Peyer's patch (tissue), 4 donors: ENCODE results near the gene TBX5. TPM values are rescaled to one million over a fixed set of nuclear protein-coding genes. Genes with fewer than 3 reads are reported as not detected.

Experiments used
- DNase-seq, 3 donors: peaks; one replicate each; pipeline ENCODE4 v3.0.0-alpha.2; 2017 to 2019
- H3K27ac ChIP-seq, 4 donors: fragments of 200-600 bp; sonication (generic); one replicate each; pipeline ENCODE4 v1.5.1; 2016 to 2019
- H3K27me3 ChIP-seq, 2 donors: fragments of 200-600 bp; sonication (generic); one replicate each; pipeline ENCODE4 v1.5.1; 2019
- H3K36me3 ChIP-seq, 3 donors: fragments of 200-600 bp; sonication (generic); one replicate each; pipeline ENCODE4 v1.5.1; 2016 to 2019
- H3K4me1 ChIP-seq, 4 donors: fragments of 200-600 bp; sonication (generic); one replicate each; pipeline ENCODE4 v1.5.1; 2016 to 2019
- H3K4me3 ChIP-seq, 4 donors: fragments of 200-600 bp; sonication (generic); 1 replicate in 3 of 4; 2 replicates in 1 of 4; pipeline ENCODE4 v1.5.1; 2016 to 2019; ENCODE audit warnings: mild to moderate bottlenecking in 1 of 4
- H3K9me3 ChIP-seq, 4 donors: fragments of 200-600 bp; sonication (generic); one replicate each; pipeline ENCODE4 v1.5.1; 2016 to 2019; ENCODE audit warnings: mild to moderate bottlenecking in 1 of 4
- POLR2A ChIP-seq, 2 donors: fragments of 450-650 bp; IDR thresholded peaks; one replicate each; pipeline ENCODE4 v1.5.1; 2017; ENCODE audit warnings: antibody characterized with exemption in 2 of 2, mild to moderate bottlenecking in 2 of 2, moderate library complexity in 2 of 2
- total RNA-seq, 4 donors: library from RNA; depleted of rRNA; stranded (reverse); fragments of >200 nt; gene quantifications; one replicate each; pipeline ENCODE4 v1.1.0, GENCODE V29; 2016
- TF ChIP-seq, protein P1 (sequence below), 6 experiments: fragments of 450-650 bp in 4 of 6; fragments of 200-600 bp in 2 of 6; sonication (generic) in 1 of 6; IDR thresholded peaks; one replicate each; pipeline ENCODE4 v1.5.1; 2017 to 2019; ENCODE audit warnings: antibody characterized with exemption in 6 of 6, mild to moderate bottlenecking in 3 of 6, moderate library complexity in 1 of 6

TBX5 gene
- total RNA-seq, 4 donors from 2014 or later = not detected

DNA sequence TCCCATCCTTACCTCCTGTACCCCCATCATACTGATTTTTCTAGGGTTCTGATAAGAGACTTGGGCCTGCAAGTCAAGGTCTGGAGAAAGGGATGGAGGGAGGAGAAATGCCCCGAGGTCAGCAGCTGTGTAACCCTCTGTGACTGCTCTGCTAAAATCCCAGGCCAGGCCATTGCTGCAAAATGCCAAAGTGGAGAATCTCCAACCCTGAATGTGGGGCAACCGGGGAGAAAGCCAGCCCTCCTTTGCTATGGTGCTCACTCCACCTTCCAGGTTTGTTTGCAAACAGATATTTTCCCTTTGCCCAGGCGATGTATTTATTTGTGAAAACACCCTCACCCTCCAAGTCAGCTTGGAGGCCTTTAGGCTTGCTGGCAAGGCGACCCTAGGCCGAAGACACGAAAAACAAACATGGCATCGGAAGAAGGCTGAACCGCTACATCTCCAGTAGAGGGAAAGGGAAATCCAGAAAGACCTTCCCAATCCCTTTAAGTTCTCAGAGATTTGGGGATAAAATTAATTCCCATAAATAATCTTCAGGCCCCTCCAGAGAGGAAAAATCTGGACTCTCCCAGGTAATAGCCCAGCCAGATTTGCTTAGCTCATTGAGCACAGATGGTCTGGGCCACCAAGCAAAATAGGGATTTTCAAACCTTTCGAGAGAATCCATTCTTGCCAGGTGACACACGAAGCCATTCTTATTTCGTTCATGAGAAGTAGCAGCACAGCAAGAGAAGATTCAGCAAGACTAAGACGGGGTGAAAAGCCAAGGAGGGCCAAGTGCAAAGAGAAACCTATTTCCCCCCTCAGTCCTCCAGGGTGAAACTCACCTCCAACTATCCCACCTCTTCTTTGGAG lies 1.3 kb upstream of the TBX5 start:
- TF ChIP-seq, protein P1, sequence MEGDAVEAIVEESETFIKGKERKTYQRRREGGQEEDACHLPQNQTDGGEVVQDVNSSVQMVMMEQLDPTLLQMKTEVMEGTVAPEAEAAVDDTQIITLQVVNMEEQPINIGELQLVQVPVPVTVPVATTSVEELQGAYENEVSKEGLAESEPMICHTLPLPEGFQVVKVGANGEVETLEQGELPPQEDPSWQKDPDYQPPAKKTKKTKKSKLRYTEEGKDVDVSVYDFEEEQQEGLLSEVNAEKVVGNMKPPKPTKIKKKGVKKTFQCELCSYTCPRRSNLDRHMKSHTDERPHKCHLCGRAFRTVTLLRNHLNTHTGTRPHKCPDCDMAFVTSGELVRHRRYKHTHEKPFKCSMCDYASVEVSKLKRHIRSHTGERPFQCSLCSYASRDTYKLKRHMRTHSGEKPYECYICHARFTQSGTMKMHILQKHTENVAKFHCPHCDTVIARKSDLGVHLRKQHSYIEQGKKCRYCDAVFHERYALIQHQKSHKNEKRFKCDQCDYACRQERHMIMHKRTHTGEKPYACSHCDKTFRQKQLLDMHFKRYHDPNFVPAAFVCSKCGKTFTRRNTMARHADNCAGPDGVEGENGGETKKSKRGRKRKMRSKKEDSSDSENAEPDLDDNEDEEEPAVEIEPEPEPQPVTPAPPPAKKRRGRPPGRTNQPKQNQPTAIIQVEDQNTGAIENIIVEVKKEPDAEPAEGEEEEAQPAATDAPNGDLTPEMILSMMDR (IDR thresholded peaks at IDR 0.05) = no peak
- no peak for TF ChIP-seq POLR2A (IDR thresholded peaks at IDR 0.05)
- no peak for DNase-seq

DNA sequence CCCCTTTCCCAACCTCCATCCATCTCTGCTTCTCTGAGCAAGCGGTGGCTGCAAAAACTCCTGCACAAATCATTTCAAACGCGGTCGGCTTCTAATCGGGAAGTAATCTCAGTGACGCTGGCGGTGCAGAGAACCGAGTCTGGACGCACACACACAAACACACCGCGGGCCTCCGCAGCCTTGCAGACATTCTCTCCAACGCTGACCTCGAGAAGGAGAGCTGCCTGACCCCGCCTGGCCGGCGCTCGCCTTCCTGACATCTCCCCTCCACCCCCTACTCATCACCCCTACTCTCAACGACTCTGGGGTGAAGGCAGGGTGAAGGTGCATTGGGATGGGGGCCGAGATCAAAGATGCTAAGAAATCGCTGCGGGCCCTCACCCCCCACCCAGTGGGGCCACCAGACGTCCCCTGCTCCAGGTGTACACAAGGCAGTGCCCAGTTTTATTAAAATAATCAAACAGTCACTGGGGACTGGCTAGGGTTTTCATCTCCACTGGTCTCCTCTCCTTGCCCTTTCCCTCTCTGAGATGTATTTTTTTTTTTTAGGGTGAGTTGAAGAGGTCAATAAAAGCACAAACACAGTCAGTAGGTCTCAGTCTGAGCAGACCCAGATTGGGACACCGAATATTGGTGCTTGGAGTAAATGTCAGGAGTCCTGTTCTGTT lies 506 bp upstream of the TBX5 start:
- H3K36me3 ChIP-seq = no peaks in the 10 kb centered on the region
- H3K4me3 ChIP-seq = no peak overlapping the region
- DNase-seq = no peak
- H3K27me3 ChIP-seq = peaks cover 0 to 51% of the 10 kb centered on the region in 2 donors
- H3K4me1 ChIP-seq = peaks cover 0 to 8% (median 0%) of the 10 kb centered on the region in 4 donors
- TF ChIP-seq, protein P1 (IDR thresholded peaks at IDR 0.05) = no peak
- no peak for TF ChIP-seq POLR2A (IDR thresholded peaks at IDR 0.05)
- H3K27ac ChIP-seq = no peak overlapping the region
- H3K9me3 ChIP-seq = no peaks in the 10 kb centered on the region

More for the DNA sequence above, 1.3 kb upstream of the TBX5 start:
- Histone ChIP-seq H3K36me3 (no peaks in the 10 kb centered on the region), H3K27ac (no peak overlapping the region), H3K27me3 (peaks cover 0 to 51% of the 10 kb centered on the region in 2 donors), H3K4me3 (no peak overlapping the region), H3K9me3 (no peaks in the 10 kb centered on the region), H3K4me1 (peaks cover 0 to 8% (median 0%) of the 10 kb centered on the region in 4 donors)

DNA sequence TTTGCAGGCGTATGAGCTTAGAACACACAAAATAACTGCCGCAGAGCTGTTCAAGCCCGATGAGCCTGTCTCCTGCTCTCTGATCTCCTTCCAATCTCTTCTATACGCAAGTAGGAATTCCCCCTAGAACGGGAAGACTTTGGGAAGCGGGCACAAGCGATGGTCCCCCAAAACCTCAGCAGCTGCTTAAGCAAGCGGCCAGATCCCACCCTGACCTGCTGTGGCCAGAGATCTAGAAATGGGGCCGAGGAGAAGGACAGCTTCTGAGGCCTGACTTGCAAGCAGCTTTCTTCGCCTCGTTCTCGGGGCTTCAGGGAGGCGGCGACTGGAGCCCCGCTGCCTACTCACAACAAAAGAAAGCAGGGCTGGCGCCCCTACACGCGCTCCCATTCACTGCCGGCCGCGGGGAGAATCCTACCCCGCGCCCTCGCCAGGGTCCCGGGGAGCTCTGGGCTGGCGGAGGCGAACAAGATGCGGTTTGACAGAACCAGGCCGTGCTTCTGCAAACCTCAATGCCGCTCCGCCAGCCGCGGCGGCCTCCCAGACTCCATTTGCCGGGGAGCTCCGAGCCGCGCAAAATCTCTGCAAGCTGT lies 922 bp downstream of the TBX5 start:
- Histone ChIP-seq H3K4me1 (peaks cover 0 to 15% (median 0%) of the 10 kb centered on the region in 4 donors), H3K36me3 (no peaks in the 10 kb centered on the region), H3K27me3 (peaks cover 0 to 56% of the 10 kb centered on the region in 2 donors), H3K9me3 (no peaks in the 10 kb centered on the region), H3K4me3 (no peak overlapping the region), H3K27ac (no peak overlapping the region)
- TF ChIP-seq, protein P1 (IDR thresholded peaks at IDR 0.05) = no peak
- TF ChIP-seq POLR2A (IDR thresholded peaks at IDR 0.05) = no peak
- DNase-seq = no peak

DNA sequence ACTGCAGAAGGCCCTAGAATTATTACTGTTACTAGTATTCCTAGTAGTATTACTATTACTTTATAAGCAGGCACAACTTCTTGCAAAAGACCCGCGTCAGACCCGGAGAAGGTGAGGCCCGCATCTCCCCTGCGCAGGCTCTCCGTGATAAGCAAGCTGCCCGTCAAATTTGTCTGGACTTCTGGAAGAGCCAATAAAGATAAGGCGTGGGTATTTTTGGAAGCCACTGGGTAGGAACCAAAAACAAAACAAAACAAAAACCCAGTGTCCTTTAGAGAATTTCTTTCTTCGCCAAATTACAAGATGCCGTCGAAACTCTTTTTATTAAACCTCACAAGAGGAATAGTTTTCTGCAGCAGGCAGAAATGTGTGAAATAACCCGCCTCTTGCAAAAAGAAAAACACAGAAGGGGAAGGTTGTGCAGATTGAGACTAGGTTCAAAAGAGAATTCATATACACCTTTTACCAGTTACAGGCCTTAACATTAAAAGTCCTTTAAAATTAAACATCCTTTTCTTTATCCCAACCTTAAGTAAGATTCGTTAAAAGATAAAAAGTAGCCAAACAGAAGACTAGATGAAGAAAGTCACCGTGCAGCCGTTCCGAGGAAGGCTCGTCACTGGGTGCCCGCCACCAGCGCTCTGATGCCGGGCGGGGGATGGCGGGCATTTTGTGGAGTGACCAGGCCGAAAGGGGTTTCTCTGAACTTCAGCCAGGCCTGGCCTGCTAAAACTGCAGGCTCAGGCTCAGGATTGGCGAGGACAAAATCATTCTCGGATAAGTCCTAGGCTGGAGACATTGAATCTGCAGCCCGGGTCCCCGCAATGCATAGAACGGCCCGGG lies 1.6 kb downstream of the TBX5 start:
- peaks cover 0 to 64% of the 10 kb centered on the region in 2 donors for H3K27me3 ChIP-seq
- no peak overlapping the region for H3K27ac ChIP-seq
- H3K4me3 ChIP-seq = no peak overlapping the region
- TF ChIP-seq, protein P1 (IDR thresholded peaks at IDR 0.05) = no peak
- no peak for TF ChIP-seq POLR2A (IDR thresholded peaks at IDR 0.05)
- H3K4me1 ChIP-seq = peaks cover 0 to 14% (median 0%) of the 10 kb centered on the region in 4 donors
- no peaks in the 10 kb centered on the region for H3K9me3 ChIP-seq
- H3K36me3 ChIP-seq = no peaks in the 10 kb centered on the region
- DNase-seq = no peak

DNA sequence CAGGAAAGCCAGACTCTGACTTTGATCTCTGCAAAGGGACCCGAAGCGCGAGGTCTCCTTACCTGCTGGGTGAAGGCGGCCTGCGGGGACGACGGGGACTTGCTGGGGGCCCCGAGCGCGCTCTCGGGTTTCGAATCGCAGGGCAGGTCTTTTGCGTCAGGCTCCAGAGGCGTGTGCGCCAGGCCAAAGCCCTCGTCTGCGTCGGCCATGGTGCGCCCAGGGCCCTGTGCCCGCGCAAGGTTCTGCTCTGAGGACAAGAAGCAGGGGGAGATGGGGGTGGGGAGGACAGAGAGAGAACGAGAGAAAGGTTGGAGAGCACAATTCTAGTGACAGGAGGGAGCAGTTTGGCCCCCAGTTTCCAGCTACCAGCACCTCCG lies 2.3 kb downstream of the TBX5 start:
- Histone ChIP-seq H3K27me3 (peaks cover 0 to 60% of the 10 kb centered on the region in 2 donors), H3K4me1 (peaks cover 0 to 8% (median 0%) of the 10 kb centered on the region in 4 donors), H3K4me3 (no peak overlapping the region), H3K36me3 (no peaks in the 10 kb centered on the region), H3K27ac (no peak overlapping the region), H3K9me3 (no peaks in the 10 kb centered on the region)
- TF ChIP-seq, protein P1 (IDR thresholded peaks at IDR 0.05) = no peak
- TF ChIP-seq POLR2A (IDR thresholded peaks at IDR 0.05) = no peak
- DNase-seq = no peak
